Astrocyte of the spinal cord (primary cell): Measurements from ENCODE around the gene MTURN.

Experiments
- DNase-seq: peaks from one replicate; pipeline ENCODE4 v3.0.0; 2011; ENCODE audit warnings: low read depth, low spot score
- H3K4me3 ChIP-seq: 2 replicates; pipeline ENCODE4 v1.5.1; 2011; ENCODE audit warnings: low read depth, mild to moderate bottlenecking, low read length, moderate library complexity
- CTCF ChIP-seq: IDR thresholded peaks from 2 replicates; pipeline ENCODE4 v1.5.1; 2012; ENCODE audit warnings: low read depth, mild to moderate bottlenecking, low read length, inconsistent platforms
- in situ Hi-C: cut with HindIII; loops from 2 replicates; pipeline ENCODE4 v1.10.0; 2017; ENCODE audit warnings: low sequenced_read_pairs

Gene MTURN

DNA sequence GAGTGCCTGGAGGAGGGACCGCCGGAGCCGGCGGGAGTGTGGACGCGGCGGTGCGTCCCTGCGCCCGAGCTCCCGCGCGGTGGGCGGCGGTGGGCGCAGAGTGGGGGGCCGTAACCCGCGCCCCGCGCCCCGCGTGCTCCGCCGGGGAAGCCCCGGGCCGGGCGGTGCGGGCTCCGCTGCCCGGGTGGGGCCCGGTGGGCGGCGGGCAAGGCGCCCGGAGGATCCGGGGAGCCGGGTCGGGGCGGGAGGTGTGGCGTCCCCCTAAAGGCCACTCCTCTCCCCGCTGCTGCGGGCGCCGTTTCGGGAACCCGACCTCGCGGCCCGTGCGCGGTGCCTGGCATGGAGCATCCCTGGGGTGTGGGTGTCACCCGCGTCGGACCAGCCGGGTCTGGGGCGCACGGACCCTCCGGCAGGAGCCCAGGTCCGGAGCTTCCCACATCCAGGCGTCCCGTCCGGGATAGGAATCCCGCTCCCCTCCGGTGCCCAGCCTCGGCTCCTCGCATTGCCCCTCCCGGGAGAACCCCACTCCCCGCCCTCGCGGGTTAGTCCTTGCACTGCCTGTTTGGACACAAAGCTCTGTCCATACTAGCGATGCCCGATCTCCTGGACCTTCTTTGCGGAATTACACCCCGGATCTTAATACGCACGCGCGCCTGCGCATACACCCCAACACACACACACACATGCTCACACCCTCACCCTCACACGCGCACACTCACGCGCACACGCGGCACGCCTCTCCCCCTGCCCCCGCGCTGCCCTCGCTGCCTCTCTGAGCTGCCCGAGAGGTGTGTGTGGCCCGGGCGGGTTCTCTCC lies 723 bp downstream of the MTURN start:
- H3K4me3 ChIP-seq = peak overlapping the region; percentile 76
- in situ Hi-C loops = no loop called here
- TF ChIP-seq CTCF = no peak
- DNase-seq = peak; percentile 54

GRCh38 chr7:30136117-30136731 lies 1.4 kb downstream of the MTURN start:
- H3K4me3 ChIP-seq = peak overlapping the region; percentile 76
- in situ Hi-C loops = no loop called here
- no peak for TF ChIP-seq CTCF
- DNase-seq = no peak

DNA sequence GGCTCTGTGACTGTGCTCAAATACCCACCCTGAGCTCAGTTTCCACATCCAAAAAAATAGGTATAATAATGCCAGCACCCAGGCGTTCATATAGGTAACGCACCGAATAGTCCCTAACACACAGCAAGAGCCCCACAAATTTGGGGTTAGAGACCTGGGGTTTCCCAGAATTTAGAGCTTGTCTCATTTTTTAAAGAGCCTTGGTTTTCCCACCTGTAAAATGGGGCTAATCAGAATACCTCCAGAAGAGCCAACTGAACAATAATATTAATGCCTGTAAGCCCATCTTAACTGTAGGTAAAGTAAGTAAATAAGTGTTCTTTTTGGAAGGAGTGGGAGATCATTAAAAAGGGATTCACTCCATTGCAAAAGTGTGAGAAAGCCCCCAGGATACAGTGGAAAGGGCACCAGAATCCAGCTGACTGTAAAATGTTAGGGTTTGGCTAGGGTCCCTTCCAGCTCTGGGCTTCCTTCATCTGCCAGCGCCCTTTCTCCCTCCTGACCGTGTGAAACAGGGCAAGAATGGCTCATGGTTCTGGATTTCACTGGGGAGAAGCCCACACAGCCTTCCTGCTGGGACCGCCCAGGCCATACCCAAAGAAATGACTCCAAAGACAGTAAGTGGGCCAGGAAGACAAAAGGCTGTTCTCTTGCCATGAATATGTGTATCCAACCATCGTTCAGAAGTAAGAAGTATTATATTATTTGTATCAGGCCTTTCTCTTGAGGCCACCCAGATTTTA lies 2.1 kb downstream of the MTURN start:
- in situ Hi-C loops = no loop called here
- DNase-seq = no peak
- no peak for TF ChIP-seq CTCF
- H3K4me3 ChIP-seq = no peak overlapping the region

DNA sequence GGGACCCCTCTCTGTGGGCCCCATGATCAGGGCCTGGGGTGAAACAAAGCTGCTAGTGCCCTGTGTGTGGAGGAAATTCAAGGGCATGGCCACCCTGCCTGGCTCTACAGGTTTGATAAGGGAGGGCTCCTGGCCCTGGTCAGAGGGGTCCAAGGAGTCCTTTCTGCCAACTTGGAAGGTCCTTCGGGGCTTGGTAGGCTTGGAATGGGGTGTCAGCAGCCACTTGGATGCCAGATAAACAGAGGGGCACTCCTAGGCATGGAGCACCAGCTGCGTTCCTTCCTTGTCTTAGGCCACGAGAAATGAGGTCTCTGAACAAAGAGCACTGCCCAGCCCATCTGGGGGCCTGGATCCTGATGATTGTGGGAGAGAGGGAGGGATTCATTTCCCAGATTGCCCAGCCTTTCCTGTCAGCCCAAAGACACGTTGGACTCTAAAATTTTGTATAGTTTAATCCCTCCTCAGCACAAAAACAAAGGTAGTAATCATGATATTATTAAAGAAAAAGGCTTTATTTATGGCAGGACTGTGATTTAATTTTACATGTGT lies 5.1 kb downstream of the MTURN start:
- DNase-seq = no peak
- no peak for TF ChIP-seq CTCF
- no peak overlapping the region for H3K4me3 ChIP-seq
- in situ Hi-C loops = no loop called here

GRCh38 chr7:30140456-30140855 lies 5.7 kb downstream of the MTURN start:
- in situ Hi-C loops = no loop called here
- no peak for DNase-seq
- TF ChIP-seq CTCF = no peak
- no peak overlapping the region for H3K4me3 ChIP-seq

DNA sequence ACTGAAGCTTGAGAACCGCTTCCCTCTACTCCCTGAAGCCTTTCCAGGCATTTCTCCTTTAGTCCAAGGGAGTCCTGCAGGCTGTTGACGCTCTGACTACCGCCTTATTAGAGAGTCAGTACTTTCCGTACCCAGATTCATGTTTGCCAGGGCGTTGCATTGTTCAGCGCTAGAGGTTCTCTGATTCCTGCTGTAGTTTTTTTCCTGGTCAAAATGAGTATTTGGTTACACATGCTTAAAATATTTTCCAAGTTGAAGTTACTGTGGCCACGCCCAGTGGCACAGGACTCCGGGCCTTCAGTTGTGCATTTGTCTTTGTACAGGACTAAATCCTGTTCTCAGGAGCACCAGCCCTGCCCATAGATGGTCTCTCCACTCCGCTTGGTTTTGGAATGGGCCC lies 7.9 kb downstream of the MTURN start:
- DNase-seq = peak; percentile 56
- in situ Hi-C loops = no loop called here
- TF ChIP-seq CTCF = no peak
- H3K4me3 ChIP-seq = no peak overlapping the region
